Measurements from ENCODE around the gene CDH16. TPM values are rescaled to one million over a fixed set of nuclear protein-coding genes. Genes with fewer than 3 reads are reported as not detected.

The CDH16 gene
- total RNA-seq, 1 experiment from 2014 or later = not detected

- Histone ChIP-seq H3K79me2 (ENCODE audit: low read length) (no peaks in the 10 kb centered on the region), H3K4me3 (ENCODE audit: low read length) (no peak overlapping the region), H3K36me3 (ENCODE audit: insufficient read depth, low read length) (no peaks in the 10 kb centered on the region), H3K27ac (ENCODE audit: low read length) (no peak overlapping the region), H3K4me1 (ENCODE audit: low read length) (peaks cover 8% of the 10 kb centered on the region), H4K20me1 (ENCODE audit: insufficient read depth, low read depth, low read length) (no peaks in the 10 kb centered on the region), H3K9ac (ENCODE audit: low read length) (no peak overlapping the region), H3K9me2 (replicated peaks; ENCODE audit: insufficient read depth, low read length) (no peaks in the 10 kb centered on the region), H2AFZ (ENCODE audit: low read length) (no peak overlapping the region), H3K9me3 (ENCODE audit: low read length) (no peaks in the 10 kb centered on the region), H3K4me2 (ENCODE audit: low read depth, low read length, poor library complexity, severe bottlenecking) (no peak overlapping the region), H3K27me3 (ENCODE audit: low read length) (no peaks in the 10 kb centered on the region)
- no peak for DNase-seq
Observed at GRCh38 chr16:66908116-66908515, 10.6 kb downstream of the CDH16 start.

- H3K9ac ChIP-seq (ENCODE audit: low read length) = no peak overlapping the region
- H3K9me2 ChIP-seq (replicated peaks; ENCODE audit: insufficient read depth, low read length) = no peaks in the 10 kb centered on the region
- no peaks in the 10 kb centered on the region for H3K27me3 ChIP-seq (ENCODE audit: low read length)
- DNase-seq = no peak
- peaks cover 11% of the 10 kb centered on the region for H3K4me1 ChIP-seq (ENCODE audit: low read length)
- H3K4me2 ChIP-seq (ENCODE audit: low read depth, low read length, poor library complexity, severe bottlenecking) = no peak overlapping the region
- H4K20me1 ChIP-seq (ENCODE audit: insufficient read depth, low read depth, low read length) = no peaks in the 10 kb centered on the region
- H3K27ac ChIP-seq (ENCODE audit: low read length) = no peak overlapping the region
- H3K4me3 ChIP-seq (ENCODE audit: low read length) = no peak overlapping the region
- H3K79me2 ChIP-seq (ENCODE audit: low read length) = no peaks in the 10 kb centered on the region
- no peaks in the 10 kb centered on the region for H3K9me3 ChIP-seq (ENCODE audit: low read length)
- no peaks in the 10 kb centered on the region for H3K36me3 ChIP-seq (ENCODE audit: insufficient read depth, low read length)
- H2AFZ ChIP-seq (ENCODE audit: low read length) = no peak overlapping the region
Observed at GRCh38 chr16:66906916-66907836, 11.5 kb downstream of the CDH16 start.

GRCh38 chr16:66905633-66906539 lies 12.8 kb downstream of the CDH16 start:
- Histone ChIP-seq H3K27me3 (ENCODE audit: low read length) (no peaks in the 10 kb centered on the region), H2AFZ (ENCODE audit: low read length) (no peak overlapping the region), H3K9me3 (ENCODE audit: low read length) (no peaks in the 10 kb centered on the region), H3K9me2 (replicated peaks; ENCODE audit: insufficient read depth, low read length) (no peaks in the 10 kb centered on the region), H3K4me1 (ENCODE audit: low read length) (peaks cover 11% of the 10 kb centered on the region), H4K20me1 (ENCODE audit: insufficient read depth, low read depth, low read length) (no peaks in the 10 kb centered on the region), H3K9ac (ENCODE audit: low read length) (no peak overlapping the region), H3K4me3 (ENCODE audit: low read length) (no peak overlapping the region), H3K27ac (ENCODE audit: low read length) (no peak overlapping the region), H3K36me3 (ENCODE audit: insufficient read depth, low read length) (no peaks in the 10 kb centered on the region), H3K79me2 (ENCODE audit: low read length) (no peaks in the 10 kb centered on the region), H3K4me2 (ENCODE audit: low read depth, low read length, poor library complexity, severe bottlenecking) (no peak overlapping the region)
- DNase-seq = peak; percentile 82

GRCh38 chr16:66904846-66905632 lies 13.6 kb downstream of the CDH16 start:
- Histone ChIP-seq H3K9me2 (replicated peaks; ENCODE audit: insufficient read depth, low read length) (no peaks in the 10 kb centered on the region), H3K27ac (ENCODE audit: low read length) (no peak overlapping the region), H3K9ac (ENCODE audit: low read length) (no peak overlapping the region), H4K20me1 (ENCODE audit: insufficient read depth, low read depth, low read length) (no peaks in the 10 kb centered on the region), H3K4me2 (ENCODE audit: low read depth, low read length, poor library complexity, severe bottlenecking) (no peak overlapping the region), H3K36me3 (ENCODE audit: insufficient read depth, low read length) (no peaks in the 10 kb centered on the region), H3K79me2 (ENCODE audit: low read length) (no peaks in the 10 kb centered on the region), H3K27me3 (ENCODE audit: low read length) (no peaks in the 10 kb centered on the region), H3K4me3 (ENCODE audit: low read length) (no peak overlapping the region), H3K9me3 (ENCODE audit: low read length) (no peaks in the 10 kb centered on the region), H2AFZ (ENCODE audit: low read length) (no peak overlapping the region), H3K4me1 (ENCODE audit: low read length) (peaks cover 11% of the 10 kb centered on the region)
- DNase-seq = no peak

GRCh38 chr16:66904428-66904845 lies 14.2 kb downstream of the CDH16 start:
- H3K4me2 ChIP-seq (ENCODE audit: low read depth, low read length, poor library complexity, severe bottlenecking) = no peak overlapping the region
- H3K9me3 ChIP-seq (ENCODE audit: low read length) = no peaks in the 10 kb centered on the region
- H2AFZ ChIP-seq (ENCODE audit: low read length) = no peak overlapping the region
- H3K79me2 ChIP-seq (ENCODE audit: low read length) = no peaks in the 10 kb centered on the region
- no peaks in the 10 kb centered on the region for H4K20me1 ChIP-seq (ENCODE audit: insufficient read depth, low read depth, low read length)
- no peak overlapping the region for H3K27ac ChIP-seq (ENCODE audit: low read length)
- H3K4me3 ChIP-seq (ENCODE audit: low read length) = no peak overlapping the region
- no peak for DNase-seq
- no peak overlapping the region for H3K9ac ChIP-seq (ENCODE audit: low read length)
- H3K27me3 ChIP-seq (ENCODE audit: low read length) = no peaks in the 10 kb centered on the region
- H3K9me2 ChIP-seq (replicated peaks; ENCODE audit: insufficient read depth, low read length) = no peaks in the 10 kb centered on the region
- H3K4me1 ChIP-seq (ENCODE audit: low read length) = peaks cover 11% of the 10 kb centered on the region
- H3K36me3 ChIP-seq (ENCODE audit: insufficient read depth, low read length) = no peaks in the 10 kb centered on the region

- Histone ChIP-seq H3K9ac (ENCODE audit: low read length) (no peak overlapping the region), H3K9me2 (replicated peaks; ENCODE audit: insufficient read depth, low read length) (no peaks in the 10 kb centered on the region), H2AFZ (ENCODE audit: low read length) (no peak overlapping the region), H3K79me2 (ENCODE audit: low read length) (no peaks in the 10 kb centered on the region), H3K27ac (ENCODE audit: low read length) (no peak overlapping the region), H3K4me2 (ENCODE audit: low read depth, low read length, poor library complexity, severe bottlenecking) (no peak overlapping the region), H3K9me3 (ENCODE audit: low read length) (no peaks in the 10 kb centered on the region), H4K20me1 (ENCODE audit: insufficient read depth, low read depth, low read length) (no peaks in the 10 kb centered on the region), H3K27me3 (ENCODE audit: low read length) (no peaks in the 10 kb centered on the region), H3K4me3 (ENCODE audit: low read length) (no peak overlapping the region), H3K36me3 (ENCODE audit: insufficient read depth, low read length) (no peaks in the 10 kb centered on the region), H3K4me1 (ENCODE audit: low read length) (peaks cover 11% of the 10 kb centered on the region)
- no peak for DNase-seq
Observed at GRCh38 chr16:66903544-66904427, 14.9 kb downstream of the CDH16 start.

- Histone ChIP-seq H3K79me2 (ENCODE audit: low read length) (no peaks in the 10 kb centered on the region), H3K9me3 (ENCODE audit: low read length) (no peaks in the 10 kb centered on the region), H3K9me2 (replicated peaks; ENCODE audit: insufficient read depth, low read length) (no peaks in the 10 kb centered on the region), H3K27ac (ENCODE audit: low read length) (no peak overlapping the region), H3K36me3 (ENCODE audit: insufficient read depth, low read length) (no peaks in the 10 kb centered on the region), H4K20me1 (ENCODE audit: insufficient read depth, low read depth, low read length) (no peaks in the 10 kb centered on the region), H3K4me2 (ENCODE audit: low read depth, low read length, poor library complexity, severe bottlenecking) (no peak overlapping the region), H3K4me1 (ENCODE audit: low read length) (peaks cover 11% of the 10 kb centered on the region), H3K9ac (ENCODE audit: low read length) (no peak overlapping the region), H2AFZ (ENCODE audit: low read length) (no peak overlapping the region), H3K27me3 (ENCODE audit: low read length) (no peaks in the 10 kb centered on the region), H3K4me3 (ENCODE audit: low read length) (no peak overlapping the region)
- no peak for DNase-seq
Observed at GRCh38 chr16:66902648-66903543, 15.8 kb downstream of the CDH16 start.
